ENCODE results near the gene CNOT6L. TPM values are rescaled to one million over a fixed set of nuclear protein-coding genes. Genes with fewer than 3 reads are reported as not detected.

CNOT6L gene
- total and polyA plus RNA-seq, 2 experiments from 2014 or later = 6.5 to 9.2 TPM

DNA sequence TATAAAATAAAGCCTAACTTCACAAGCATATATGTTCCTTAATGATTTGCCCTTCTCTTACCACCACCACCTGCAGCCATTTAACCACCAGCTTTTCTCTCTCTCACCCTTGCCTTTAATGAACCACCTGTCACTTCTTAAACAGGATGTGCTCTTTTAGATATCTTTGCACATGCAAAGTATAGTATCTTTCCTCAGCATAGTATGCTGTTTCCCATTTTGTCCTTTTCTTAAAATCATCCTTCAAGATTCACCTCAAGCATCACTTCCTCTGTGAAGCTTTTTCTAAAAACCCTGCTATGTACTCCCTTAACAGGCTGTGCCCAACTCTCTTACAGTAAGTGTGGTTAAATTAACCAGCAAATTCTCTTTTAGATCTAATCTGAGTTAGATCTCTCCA is 8.2 kb upstream of the CNOT6L start:
- Histone ChIP-seq H3K27me3 (replicated peaks; ENCODE audit: insufficient read depth) (no peaks in the 10 kb centered on the region), H3K36me3 (ENCODE audit: low read depth) (no peaks in the 10 kb centered on the region), H3K4me1 (ENCODE audit: insufficient read depth) (no peaks in the 10 kb centered on the region), H3F3A (ENCODE audit: insufficient read depth) (no peaks in the 10 kb centered on the region), H3K4me3 (no peak overlapping the region), H3K9me2 (ENCODE audit: insufficient read depth) (no peaks in the 10 kb centered on the region), H4K20me1 (ENCODE audit: insufficient read depth) (no peaks in the 10 kb centered on the region), H3K79me2 (ENCODE audit: insufficient read depth) (no peaks in the 10 kb centered on the region), H3K9me3 (ENCODE audit: low read depth) (no peaks in the 10 kb centered on the region), H3K9ac (no peak overlapping the region), H3K27ac (no peak overlapping the region), H2AFZ (no peak overlapping the region), H3K4me2 (ENCODE audit: unreplicated experiment) (no peak overlapping the region)
- TF ChIP-seq EZH2 (IDR thresholded peaks at IDR 0.05; ENCODE audit: insufficient read depth, poor library complexity, severe bottlenecking) = no peak
- no peak for TF ChIP-seq EZH2phosphoT487 (IDR thresholded peaks at IDR 0.05; ENCODE audit: insufficient read depth, low read depth)
- DNase-seq = no peak
- in situ Hi-C loops (cut with MboI) = no loop called here

DNA sequence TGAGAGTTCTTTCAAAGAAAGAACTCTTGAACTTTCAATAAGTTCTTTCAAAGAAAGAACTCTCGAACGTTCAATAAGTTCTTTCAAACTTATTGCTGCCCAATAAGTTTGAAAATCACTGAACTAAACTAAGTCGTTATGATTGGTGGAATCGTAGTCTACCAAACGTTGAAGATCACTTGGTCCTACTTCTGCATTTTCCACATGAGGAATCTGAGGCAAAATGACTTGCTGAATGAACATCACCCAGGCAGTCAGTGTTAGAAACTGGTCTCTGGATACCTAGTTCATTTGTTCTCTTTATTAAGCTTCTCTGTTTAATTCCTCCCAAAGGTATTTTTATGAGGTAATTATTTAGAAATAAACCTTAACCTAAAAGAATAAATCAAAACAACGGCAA is 7.1 kb upstream of the CNOT6L start:
- no peak overlapping the region for H3K4me3 ChIP-seq
- H3K27me3 ChIP-seq (replicated peaks; ENCODE audit: insufficient read depth) = no peaks in the 10 kb centered on the region
- H3K9ac ChIP-seq = no peak overlapping the region
- TF ChIP-seq EZH2 (IDR thresholded peaks at IDR 0.05; ENCODE audit: insufficient read depth, poor library complexity, severe bottlenecking) = no peak
- no peak for TF ChIP-seq EZH2phosphoT487 (IDR thresholded peaks at IDR 0.05; ENCODE audit: insufficient read depth, low read depth)
- H2AFZ ChIP-seq = no peak overlapping the region
- H3K4me2 ChIP-seq (ENCODE audit: unreplicated experiment) = no peak overlapping the region
- H4K20me1 ChIP-seq (ENCODE audit: insufficient read depth) = no peaks in the 10 kb centered on the region
- in situ Hi-C loops (cut with MboI) = no loop called here
- H3K9me2 ChIP-seq (ENCODE audit: insufficient read depth) = no peaks in the 10 kb centered on the region
- WGBS, 2 experiments (ENCODE audit: low coverage in 1 of 2, low lambda C conversion rate in 2 of 2, missing lambda C conversion rate in 2 of 2) = 61 to 63% methylated on average over 6 of the region's 6 CpGs
- H3F3A ChIP-seq (ENCODE audit: insufficient read depth) = no peaks in the 10 kb centered on the region; the same call in 1 of the 2 replicates
- H3K4me1 ChIP-seq (ENCODE audit: insufficient read depth) = 0 out of 2 replicates have a peak, but pooled peaks cover 5% of the 10 kb centered on the region
- H3K27ac ChIP-seq = no peak overlapping the region
- no peak for DNase-seq
- H3K9me3 ChIP-seq (ENCODE audit: low read depth) = no peaks in the 10 kb centered on the region
- H3K79me2 ChIP-seq (ENCODE audit: insufficient read depth) = no peaks in the 10 kb centered on the region
- H3K36me3 ChIP-seq (ENCODE audit: low read depth) = no peaks in the 10 kb centered on the region

DNA sequence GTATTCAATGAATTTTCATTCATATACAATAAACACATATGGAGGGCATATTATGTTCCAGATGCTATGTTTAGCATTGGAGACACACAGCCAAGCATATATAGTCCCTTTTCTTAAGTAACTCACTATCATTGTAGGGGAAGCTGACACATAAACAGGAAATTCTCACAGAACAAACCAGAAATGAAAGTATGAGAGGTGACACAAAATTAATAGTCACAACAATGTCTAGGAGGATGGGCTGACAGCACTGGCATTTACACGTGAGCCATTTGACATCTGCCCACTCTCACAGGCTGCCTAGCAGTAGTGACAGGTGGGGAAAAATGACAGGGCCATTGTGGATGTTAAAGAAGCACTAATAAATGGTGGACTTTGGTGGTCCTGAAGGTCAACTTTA is 2.6 kb upstream of the CNOT6L start:
- Histone ChIP-seq H4K20me1 (ENCODE audit: insufficient read depth) (no peaks in the 10 kb centered on the region), H3K79me2 (ENCODE audit: insufficient read depth) (peaks cover 12% of the 10 kb centered on the region), H3F3A (ENCODE audit: insufficient read depth) (peaks cover 20% of the 10 kb centered on the region), H3K27me3 (replicated peaks; ENCODE audit: insufficient read depth) (no peaks in the 10 kb centered on the region), H3K9me2 (ENCODE audit: insufficient read depth) (no peaks in the 10 kb centered on the region), H3K36me3 (ENCODE audit: low read depth) (no peaks in the 10 kb centered on the region), H3K4me1 (ENCODE audit: insufficient read depth) (0 out of 2 replicates have a peak, but pooled peaks cover 14% of the 10 kb centered on the region), H3K4me2 (ENCODE audit: unreplicated experiment) (no peak overlapping the region), H3K4me3 (no peak overlapping the region), H3K27ac (no peak overlapping the region), H3K9ac (no peak overlapping the region), H2AFZ (peak overlapping the region; percentile 99; the same call in 1 of the 2 replicates), H3K9me3 (ENCODE audit: low read depth) (no peaks in the 10 kb centered on the region)
- TF ChIP-seq EZH2 (IDR thresholded peaks at IDR 0.05; ENCODE audit: insufficient read depth, poor library complexity, severe bottlenecking) (no peak), EZH2phosphoT487 (IDR thresholded peaks at IDR 0.05; ENCODE audit: insufficient read depth, low read depth) (no peak)
- DNase-seq = no peak
- in situ Hi-C loops (cut with MboI) = no loop called here
- WGBS, 2 experiments (ENCODE audit: low coverage in 1 of 2, low lambda C conversion rate in 2 of 2, missing lambda C conversion rate in 2 of 2) = 86 to 92% methylated on average over 1 of the region's 1 CpG

DNA sequence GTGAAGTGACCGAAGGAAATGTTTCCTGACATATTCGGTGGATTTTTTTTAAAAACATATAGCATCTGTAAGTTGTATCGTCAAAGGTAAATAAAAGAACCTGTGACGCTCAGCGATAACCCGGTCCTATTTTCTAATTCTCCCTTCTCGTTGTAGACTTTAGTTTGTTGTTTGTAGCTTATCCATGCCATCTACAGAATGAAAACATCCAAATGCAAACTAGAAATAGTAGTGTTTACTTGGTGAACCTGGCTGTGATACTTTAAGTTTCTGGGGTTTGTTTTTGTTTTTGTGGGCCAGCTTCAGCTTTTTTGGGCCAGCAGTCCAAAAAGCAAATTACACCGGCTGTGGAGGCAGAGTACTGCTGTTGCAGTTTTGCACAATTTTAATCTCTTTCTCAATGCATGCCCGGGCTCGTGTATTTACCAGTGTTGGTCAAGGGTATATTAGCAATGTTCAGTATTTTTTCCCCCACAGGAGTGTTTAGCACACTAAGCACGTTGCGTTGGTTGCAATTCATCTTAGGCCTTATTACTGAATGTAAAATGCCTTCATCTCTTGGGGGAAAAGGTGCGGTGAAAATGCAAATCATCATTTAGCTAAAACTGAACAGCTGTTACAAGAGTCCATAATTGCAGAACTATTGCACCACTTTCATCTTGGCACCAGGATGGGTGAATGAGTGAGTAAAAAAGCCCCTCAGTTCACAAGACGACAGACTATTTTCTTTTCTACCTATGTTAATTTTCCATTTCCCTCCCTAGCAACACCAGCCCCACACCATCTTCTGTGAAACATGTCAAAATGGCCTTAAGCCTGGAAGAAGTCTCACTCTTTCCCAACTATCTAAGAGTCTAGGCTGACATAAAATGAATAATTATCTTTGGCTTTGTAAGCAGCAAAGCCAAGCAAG is 1.7 kb upstream of the CNOT6L start:
- DNase-seq = peak; percentile 53
- peak overlapping the region; percentile 81 for H3K4me2 ChIP-seq (ENCODE audit: unreplicated experiment)
- TF ChIP-seq EZH2phosphoT487 (IDR thresholded peaks at IDR 0.05; ENCODE audit: insufficient read depth, low read depth) (no peak), EZH2 (IDR thresholded peaks at IDR 0.05; ENCODE audit: insufficient read depth, poor library complexity, severe bottlenecking) (no peak)

More for the DNA sequence above, 1.7 kb upstream of the CNOT6L start:
- peak overlapping the region; percentile 99 for H2AFZ ChIP-seq
- no peaks in the 10 kb centered on the region for H4K20me1 ChIP-seq (ENCODE audit: insufficient read depth)
- in situ Hi-C loops (cut with MboI) = no loop called here
- H3K27me3 ChIP-seq (replicated peaks; ENCODE audit: insufficient read depth) = no peaks in the 10 kb centered on the region
- WGBS, 2 experiments (ENCODE audit: low coverage in 1 of 2, low lambda C conversion rate in 2 of 2, missing lambda C conversion rate in 2 of 2) = 14% methylated on average over 14 of the region's 14 CpGs
- H3K9ac ChIP-seq = peak overlapping the region; percentile 93
- H3K27ac ChIP-seq = peak overlapping the region; percentile 88
- peaks cover 26% of the 10 kb centered on the region for H3F3A ChIP-seq (ENCODE audit: insufficient read depth)
- H3K4me1 ChIP-seq (ENCODE audit: insufficient read depth) = 0 out of 2 replicates have a peak, but pooled peaks cover 19% of the 10 kb centered on the region
- H3K9me3 ChIP-seq (ENCODE audit: low read depth) = no peaks in the 10 kb centered on the region
- peaks cover 21% of the 10 kb centered on the region for H3K79me2 ChIP-seq (ENCODE audit: insufficient read depth)
- H3K9me2 ChIP-seq (ENCODE audit: insufficient read depth) = no peaks in the 10 kb centered on the region
- H3K36me3 ChIP-seq (ENCODE audit: low read depth) = no peaks in the 10 kb centered on the region
- H3K4me3 ChIP-seq = peak overlapping the region; percentile 93

All from GM23248 (cell line).